Activated T-helper 1 cell treated with anti-CD3 and anti-CD28 coated beads, Interleukin-12 subunit alpha, Interleukin-12 subunit beta, Interleukin-2, Interleukin-4 antibody, amounts not matched to agents 30 ng/mL and 10 ng/mL and 1 ng/mL, durations not matched to agents 14 hours and 24 hours and 36 hours (primary cell): ENCODE data around the gene KDM4F. TPM values are rescaled to one million over a fixed set of nuclear protein-coding genes. Genes with fewer than 3 reads are reported as not detected.

ENCODE experiments used
- DNase-seq: peaks from one replicate; pipeline ENCODE4 v3.0.0; 2021; ENCODE audit warnings: low spot score
- H3K27ac Mint-ChIP-seq: one replicate; pipeline ENCODE4 v1.8.0; 2021; ENCODE audit warnings: mild to moderate bottlenecking, mixed read lengths
- H3K27me3 Mint-ChIP-seq: one replicate; pipeline ENCODE4 v1.8.0; 2022; ENCODE audit warnings: mild to moderate bottlenecking, moderate library complexity, mixed read lengths; ENCODE audit not compliant: insufficient read depth
- H3K36me3 Mint-ChIP-seq: one replicate; pipeline ENCODE4 v1.8.0; 2021; ENCODE audit warnings: low read depth, mixed read lengths
- H3K4me1 Mint-ChIP-seq: one replicate; pipeline ENCODE4 v1.8.0; 2021; ENCODE audit warnings: low read depth, mixed read lengths
- H3K4me3 Mint-ChIP-seq: one replicate; pipeline ENCODE4 v1.8.0; 2021; ENCODE audit warnings: mild to moderate bottlenecking, moderate library complexity, mixed read lengths
- H3K9me3 Mint-ChIP-seq: one replicate; pipeline ENCODE4 v1.8.0; 2021; ENCODE audit warnings: mixed read lengths
- intact Hi-C: fragments of 100-400 bp; cut with micrococcal nuclease; formaldehyde crosslinking; loops from one replicate; pipeline ENCODE4 v1.15.1; 2024
- total RNA-seq: library from RNA; stranded (reverse); gene quantifications from 2 replicates; pipeline ENCODE4 v1.2.3, GENCODE V29; 2022

Gene KDM4F
- total RNA-seq, 1 donor from 2014 or later: not detected

DNA sequence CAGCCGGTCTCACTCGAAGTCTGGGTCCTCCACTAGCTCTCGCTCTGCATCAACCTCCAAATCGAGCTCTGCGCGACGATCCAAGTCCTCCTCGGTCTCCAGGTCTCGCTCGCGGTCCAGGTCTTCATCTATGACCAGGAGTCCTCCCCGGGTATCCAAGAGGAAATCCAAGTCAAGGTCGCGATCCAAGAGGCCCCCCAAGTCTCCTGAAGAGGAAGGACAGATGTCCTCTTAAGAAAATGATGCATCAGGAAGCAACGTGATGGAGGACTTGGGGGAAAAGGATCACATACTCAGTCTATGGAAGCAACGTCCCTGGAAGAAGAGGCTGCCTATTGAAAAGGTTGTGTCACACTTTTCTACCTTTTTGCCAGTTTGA lies 18.6 kb downstream of the KDM4F start:
- intact Hi-C loops: loop anchor here (1.0 to 10.0 kb wide), 13 partner anchors 16 to 1327 kb away; partner anchors contain the start of genes ANKRD49, C11orf54, CCDC82 and CWC15
- Mint-ChIP-seq H3K9me3 (no peaks in the 10 kb centered on the region), H3K4me3 (peak overlapping the region; percentile 95), H3K36me3 (peaks cover 19% of the 10 kb centered on the region), H3K4me1 (peaks cover 32% of the 10 kb centered on the region), H3K27ac (peak overlapping the region; percentile 96), H3K27me3 (peaks cover 17% of the 10 kb centered on the region)
- peak; percentile 40 for DNase-seq

DNA sequence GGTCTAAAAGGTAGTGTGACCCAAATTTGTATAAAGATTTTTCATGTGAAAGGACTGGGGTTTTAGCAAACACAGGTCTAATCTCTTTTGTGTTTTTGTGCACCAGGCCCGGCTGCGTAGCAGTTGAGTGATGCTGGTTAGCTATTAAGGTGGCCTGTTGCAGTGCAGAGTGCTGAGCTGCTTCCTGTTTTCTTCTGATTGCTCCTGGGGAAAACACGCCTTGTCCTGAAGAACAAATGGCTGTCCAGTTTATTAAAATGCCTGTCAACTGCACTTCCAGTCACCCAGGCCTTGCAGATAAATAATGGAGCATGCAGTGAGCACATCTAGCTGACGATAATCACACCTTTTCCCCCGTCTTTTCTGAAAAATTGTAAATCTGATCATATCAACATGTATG lies 19.3 kb downstream of the KDM4F start:
- Mint-ChIP-seq H3K4me3 (peak overlapping the region; percentile 95), H3K9me3 (no peaks in the 10 kb centered on the region), H3K27me3 (peaks cover 14% of the 10 kb centered on the region), H3K4me1 (peaks cover 34% of the 10 kb centered on the region), H3K27ac (peak overlapping the region; percentile 96), H3K36me3 (peaks cover 22% of the 10 kb centered on the region)
- intact Hi-C loops: loop anchor here (1.0 to 10.0 kb wide), 11 partner anchors 16 to 934 kb away; partner anchors contain the start of genes ANKRD49, CWC15, ENDOD1 and FAM76B
- DNase-seq: peak; percentile 70

DNA sequence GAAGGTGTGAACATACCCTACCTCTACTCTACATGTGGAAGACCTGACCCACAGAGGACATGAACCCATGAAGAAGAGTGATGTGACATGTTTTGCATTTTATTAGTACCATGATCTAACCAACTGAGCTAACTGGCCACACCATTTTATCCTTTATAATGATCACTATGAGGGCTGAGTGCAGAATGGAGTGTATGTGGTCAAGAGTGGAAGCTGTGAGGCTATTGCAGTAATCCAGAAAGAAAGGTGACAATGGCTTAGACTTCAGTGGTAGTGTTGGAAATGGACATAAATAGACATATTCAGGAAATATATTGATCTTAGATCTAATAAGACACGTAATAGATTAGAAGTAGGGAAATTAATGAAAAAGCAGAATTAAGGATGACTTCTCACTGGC lies 21.2 kb downstream of the KDM4F start:
- Mint-ChIP-seq H3K4me3 (peak overlapping the region; percentile 8), H3K36me3 (peaks cover 22% of the 10 kb centered on the region), H3K4me1 (peaks cover 34% of the 10 kb centered on the region), H3K9me3 (no peaks in the 10 kb centered on the region), H3K27ac (no peak overlapping the region), H3K27me3 (peaks cover 5% of the 10 kb centered on the region)
- intact Hi-C loops: no loop called here
- no peak for DNase-seq

DNA sequence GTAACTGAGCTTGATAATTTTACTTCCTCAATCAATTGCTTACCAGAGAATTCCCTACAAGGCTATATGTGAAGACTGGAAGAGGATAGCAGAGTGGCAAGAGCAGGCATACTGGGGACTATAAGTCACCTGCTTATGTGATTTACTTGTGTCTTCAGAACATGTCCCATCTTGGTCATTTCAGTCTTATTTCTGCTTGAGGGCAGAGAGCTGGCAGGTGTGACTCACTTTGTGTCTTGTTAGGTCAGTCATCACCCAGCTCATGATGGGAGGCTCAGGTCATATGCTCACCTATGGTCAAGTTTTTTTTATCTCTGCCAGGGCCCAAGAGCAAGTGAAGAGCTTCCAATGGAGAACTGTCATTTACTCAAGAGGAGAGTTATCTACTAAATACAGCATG lies 23.7 kb downstream of the KDM4F start:
- Mint-ChIP-seq H3K27ac (no peak overlapping the region), H3K4me1 (peaks cover 38% of the 10 kb centered on the region), H3K4me3 (no peak overlapping the region), H3K9me3 (no peaks in the 10 kb centered on the region), H3K27me3 (no peaks in the 10 kb centered on the region), H3K36me3 (peaks cover 22% of the 10 kb centered on the region)
- DNase-seq: no peak
- intact Hi-C loops: no loop called here

DNA sequence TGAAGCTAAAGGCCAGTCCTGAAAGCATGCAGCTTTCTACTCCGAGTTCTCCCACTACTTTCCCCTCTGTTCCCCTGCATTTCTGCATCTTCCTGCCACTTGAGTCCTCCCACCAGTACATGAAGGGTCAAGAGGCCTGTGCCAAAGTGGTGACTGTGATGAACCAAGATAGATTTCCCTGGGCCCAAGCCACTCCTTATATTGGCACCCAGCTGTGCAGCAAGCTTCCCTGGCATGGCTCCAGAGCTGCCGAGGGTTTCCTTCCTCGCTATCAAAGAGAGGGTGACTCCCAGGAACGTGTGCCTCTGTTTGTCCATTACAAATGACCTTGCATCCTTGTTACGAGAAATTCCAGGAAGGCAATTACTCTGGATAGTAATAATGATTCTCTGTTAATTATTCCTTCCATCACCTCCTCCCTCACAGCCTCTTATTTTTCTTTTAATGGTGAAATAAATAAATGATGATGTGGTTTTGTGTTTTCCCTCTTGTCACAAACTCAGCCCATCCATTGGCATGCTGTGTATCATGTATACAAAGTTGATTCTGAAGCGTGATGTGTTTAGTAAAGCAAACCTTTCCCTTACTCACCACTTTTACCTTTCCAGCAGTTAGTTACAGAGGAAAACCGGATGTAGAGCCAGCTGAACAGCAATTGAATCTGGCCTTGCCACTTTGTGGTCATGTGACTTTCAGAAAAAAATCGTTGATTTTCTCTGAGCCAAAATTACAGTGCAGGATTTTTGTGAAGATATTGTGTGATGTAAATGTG lies 25.8 kb downstream of the KDM4F start:
- Mint-ChIP-seq H3K36me3 (peaks cover 16% of the 10 kb centered on the region), H3K9me3 (no peaks in the 10 kb centered on the region), H3K27me3 (no peaks in the 10 kb centered on the region), H3K4me3 (no peak overlapping the region), H3K4me1 (peaks cover 38% of the 10 kb centered on the region), H3K27ac (no peak overlapping the region)
- intact Hi-C loops: no loop called here
- DNase-seq: no peak

DNA sequence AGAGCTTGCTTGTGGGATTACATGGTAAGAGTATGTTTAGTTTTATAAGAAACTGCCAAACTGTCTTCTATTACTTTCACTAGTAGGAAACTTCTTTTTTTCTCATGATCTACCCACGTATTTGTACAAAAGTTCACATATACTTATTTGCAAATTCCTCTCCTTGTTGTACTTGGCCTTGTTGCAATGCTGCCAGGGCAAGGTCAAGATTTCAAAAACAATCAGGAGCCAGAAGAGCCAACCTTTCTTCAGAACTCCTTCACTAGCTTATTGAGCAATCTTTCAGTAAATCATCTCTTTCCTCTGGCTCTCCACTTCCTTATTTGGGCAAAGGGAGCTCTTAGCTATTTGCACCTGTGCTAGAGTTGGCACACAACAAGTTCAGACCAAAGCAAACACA lies 27.2 kb downstream of the KDM4F start:
- Mint-ChIP-seq H3K4me3 (no peak overlapping the region), H3K9me3 (no peaks in the 10 kb centered on the region), H3K27me3 (no peaks in the 10 kb centered on the region), H3K36me3 (peaks cover 9% of the 10 kb centered on the region), H3K27ac (no peak overlapping the region), H3K4me1 (peaks cover 36% of the 10 kb centered on the region)
- DNase-seq: no peak
- intact Hi-C loops: loop anchor here (1.0 kb wide), 1 partner anchor 8 kb away; no protein-coding TSS in a partner anchor

DNA sequence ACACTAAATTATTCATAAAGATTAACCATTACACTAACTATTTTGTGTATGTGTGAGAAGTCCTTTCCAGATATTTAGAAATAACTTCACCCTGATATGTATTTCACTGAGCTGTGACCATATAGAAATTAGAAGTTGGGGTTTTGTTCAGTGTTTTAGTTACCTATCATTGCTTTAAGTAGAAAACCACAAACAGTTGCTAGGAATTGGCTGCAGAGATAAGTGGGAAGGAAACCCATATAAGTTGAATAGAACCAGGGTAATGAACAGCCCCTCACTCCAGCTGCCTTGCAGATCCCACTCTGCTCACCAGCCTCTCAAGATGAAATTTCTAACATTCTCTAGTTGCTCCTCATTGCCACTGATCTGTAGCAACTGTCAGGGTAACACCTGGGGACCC lies 27.8 kb downstream of the KDM4F start:
- Mint-ChIP-seq H3K27ac (no peak overlapping the region), H3K4me1 (peaks cover 36% of the 10 kb centered on the region), H3K27me3 (no peaks in the 10 kb centered on the region), H3K4me3 (no peak overlapping the region), H3K36me3 (peaks cover 7% of the 10 kb centered on the region), H3K9me3 (no peaks in the 10 kb centered on the region)
- DNase-seq: no peak
- intact Hi-C loops: loop anchor here (1.0 kb wide), 1 partner anchor 7 kb away; no protein-coding TSS in a partner anchor

DNA sequence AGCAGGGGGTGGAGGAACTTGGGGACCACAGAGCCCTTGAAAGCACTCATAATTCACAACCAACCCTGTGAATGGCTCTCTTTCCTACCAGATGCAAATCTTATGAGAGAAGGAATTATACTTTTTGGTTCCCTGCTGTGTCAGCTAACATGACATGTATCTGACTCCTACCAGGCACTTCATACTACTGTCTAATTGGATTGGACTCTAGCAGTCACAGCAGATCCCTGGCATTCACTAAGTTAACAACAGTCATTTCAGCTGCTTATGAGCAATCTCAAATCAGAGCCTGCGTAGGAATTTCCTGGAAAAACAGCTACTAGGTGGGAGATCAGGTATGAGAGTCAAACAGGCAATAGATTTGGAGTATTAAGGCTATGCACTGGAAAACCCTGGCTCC lies 29.3 kb downstream of the KDM4F start:
- Mint-ChIP-seq H3K36me3 (peaks cover 2% of the 10 kb centered on the region), H3K4me1 (peaks cover 41% of the 10 kb centered on the region), H3K27ac (no peak overlapping the region), H3K9me3 (no peaks in the 10 kb centered on the region), H3K4me3 (no peak overlapping the region), H3K27me3 (no peaks in the 10 kb centered on the region)
- intact Hi-C loops: no loop called here
- DNase-seq: no peak

DNA sequence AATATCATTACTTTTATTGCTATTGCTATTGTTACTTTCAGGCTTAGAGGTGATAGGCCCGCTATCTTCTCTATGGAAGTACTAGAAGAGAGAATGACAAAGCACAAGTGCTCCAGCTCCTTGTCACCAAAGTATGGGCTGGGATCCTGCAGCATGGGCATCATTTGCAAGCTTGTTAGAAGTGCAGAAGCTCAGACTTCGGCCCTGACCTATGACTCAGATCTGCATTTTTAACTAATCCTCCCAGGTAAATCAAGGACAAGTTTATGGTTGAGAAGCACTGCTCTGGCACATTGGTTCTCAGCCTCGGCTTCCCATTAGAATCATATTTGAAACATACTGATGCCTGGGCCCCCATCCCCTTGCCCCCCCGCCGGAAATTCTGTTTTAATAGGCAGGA lies 31.8 kb downstream of the KDM4F start:
- Mint-ChIP-seq H3K9me3 (no peaks in the 10 kb centered on the region), H3K4me1 (peaks cover 65% of the 10 kb centered on the region), H3K27ac (no peak overlapping the region), H3K4me3 (no peak overlapping the region), H3K36me3 (peaks cover 2% of the 10 kb centered on the region), H3K27me3 (no peaks in the 10 kb centered on the region)
- intact Hi-C loops: loop anchor here (5.0 to 10.0 kb wide), 3 partner anchors 476 to 1164 kb away; partner anchors contain the start of gene MTMR2
- DNase-seq: no peak

DNA sequence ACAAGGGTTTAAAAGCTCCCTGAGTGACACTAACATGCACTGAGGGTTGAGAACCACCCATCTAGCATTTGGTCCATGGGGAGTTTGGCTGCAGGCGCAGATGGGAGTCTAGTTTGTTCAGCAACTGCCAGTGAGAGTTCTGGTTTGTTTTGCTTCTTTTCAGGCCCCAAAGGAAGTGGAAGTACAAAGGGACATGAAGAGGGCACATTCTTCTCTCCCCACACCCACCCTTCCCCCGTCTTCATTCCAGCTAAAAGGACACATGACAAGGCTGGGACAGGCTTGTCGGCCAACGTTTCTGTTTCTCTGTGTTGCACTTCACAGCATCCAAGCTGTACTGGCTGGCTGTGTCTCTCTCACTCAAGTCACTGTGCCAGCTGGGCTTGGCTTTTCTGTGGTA lies 32.2 kb downstream of the KDM4F start:
- no peak overlapping the region for H3K4me3 Mint-ChIP-seq
- peaks cover 2% of the 10 kb centered on the region for H3K36me3 Mint-ChIP-seq
- DNase-seq: no peak
- no peaks in the 10 kb centered on the region for H3K9me3 Mint-ChIP-seq
- no peak overlapping the region for H3K27ac Mint-ChIP-seq
- intact Hi-C loops: loop anchor here (5.0 to 10.0 kb wide), 3 partner anchors 476 to 1163 kb away; partner anchors contain the start of gene MTMR2
- peaks cover 65% of the 10 kb centered on the region for H3K4me1 Mint-ChIP-seq
- no peaks in the 10 kb centered on the region for H3K27me3 Mint-ChIP-seq

DNA sequence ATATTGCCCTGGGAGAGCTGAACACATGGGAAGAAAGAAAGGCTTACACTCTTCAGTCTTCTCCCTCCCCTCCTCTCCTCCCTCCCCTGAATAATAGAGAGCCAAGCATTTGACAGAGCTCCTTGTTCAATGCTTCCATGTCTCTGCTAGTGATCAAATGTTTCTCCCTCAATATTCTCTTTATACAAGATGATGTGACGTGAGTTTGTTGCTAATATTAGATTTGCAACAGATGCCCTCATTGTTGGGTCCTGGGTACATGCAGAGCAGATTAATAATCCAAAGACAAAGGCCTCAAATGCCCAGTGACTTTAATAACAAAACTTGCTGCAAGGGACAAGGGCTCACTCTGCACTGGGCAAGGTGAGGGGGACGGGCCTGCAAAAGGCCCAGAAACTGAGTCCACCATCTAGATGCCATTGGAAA lies 33.4 kb downstream of the KDM4F start:
- no peak overlapping the region for H3K4me3 Mint-ChIP-seq
- peaks cover 68% of the 10 kb centered on the region for H3K4me1 Mint-ChIP-seq
- H3K27ac Mint-ChIP-seq: no peak overlapping the region
- intact Hi-C loops: loop anchor here (5.0 to 10.0 kb wide), 3 partner anchors 475 to 1162 kb away; partner anchors contain the start of gene MTMR2
- H3K36me3 Mint-ChIP-seq: peaks cover 2% of the 10 kb centered on the region
- no peak for DNase-seq
- H3K9me3 Mint-ChIP-seq: no peaks in the 10 kb centered on the region
- no peaks in the 10 kb centered on the region for H3K27me3 Mint-ChIP-seq

DNA sequence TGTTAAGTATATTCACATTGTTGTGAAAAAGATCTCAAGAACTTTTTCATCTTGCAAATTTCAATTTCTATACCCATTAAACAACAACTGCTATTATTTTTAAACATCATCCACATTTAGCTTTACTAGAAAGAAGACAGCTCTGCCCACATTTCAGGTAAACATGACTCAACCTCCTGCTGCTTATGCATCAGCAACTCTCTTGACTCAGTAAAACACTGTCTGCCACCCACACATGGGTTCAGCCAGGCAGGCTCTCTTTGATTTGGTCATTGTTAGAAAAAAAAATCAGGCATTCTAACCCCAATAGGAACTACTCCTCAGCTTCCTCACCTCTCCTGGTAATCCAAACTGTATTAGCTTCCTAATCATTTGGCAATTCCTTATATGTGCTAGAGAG lies 35.3 kb downstream of the KDM4F start:
- peaks cover 70% of the 10 kb centered on the region for H3K4me1 Mint-ChIP-seq

DNA sequence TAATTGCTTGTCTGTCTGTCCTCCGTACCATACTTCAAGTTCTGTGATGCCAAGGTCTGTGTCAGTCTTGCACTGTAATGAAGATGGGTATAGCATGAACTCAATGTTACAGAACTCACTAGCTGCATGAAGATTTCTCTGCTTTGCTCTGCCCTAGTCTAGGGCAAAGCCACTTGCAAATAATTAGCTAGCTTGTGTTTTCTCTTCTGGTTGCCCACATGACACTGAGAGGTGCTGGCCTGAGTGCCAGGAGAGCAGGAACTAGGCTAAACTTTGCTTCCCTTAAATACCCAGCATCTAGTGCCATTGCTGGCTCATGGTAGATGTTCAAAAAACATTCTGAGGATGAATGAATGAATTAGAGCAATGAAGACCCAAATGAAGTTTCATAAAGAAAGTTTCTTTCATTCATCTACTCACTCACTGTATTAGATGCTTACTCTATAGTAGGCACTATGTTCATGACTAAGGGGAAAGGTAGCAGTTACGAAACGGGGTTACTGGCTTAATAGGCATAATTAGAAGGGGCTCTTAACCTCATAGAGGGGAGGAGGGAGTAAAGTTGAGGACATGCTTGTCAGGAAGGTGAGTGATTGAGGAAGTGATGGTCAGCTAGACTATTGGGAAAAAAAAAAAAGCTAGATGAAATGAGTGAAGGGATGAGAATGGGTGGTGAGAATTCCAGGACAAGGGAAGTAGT lies 36.0 kb downstream of the KDM4F start:
- intact Hi-C loops: loop anchor here (5.0 to 10.0 kb wide), 5 partner anchors 617 to 1303 kb away; partner anchors contain the start of genes MED17 and MTMR2
- no peaks in the 10 kb centered on the region for H3K27me3 Mint-ChIP-seq
- no peak overlapping the region for H3K4me3 Mint-ChIP-seq
- peak overlapping the region; percentile 20 for H3K27ac Mint-ChIP-seq
- H3K9me3 Mint-ChIP-seq: no peaks in the 10 kb centered on the region
- DNase-seq: no peak
- H3K36me3 Mint-ChIP-seq: peaks cover 5% of the 10 kb centered on the region
- H3K4me1 Mint-ChIP-seq: peaks cover 64% of the 10 kb centered on the region

More for the DNA sequence above, 35.3 kb downstream of the KDM4F start:
- Mint-ChIP-seq H3K9me3 (no peaks in the 10 kb centered on the region), H3K4me3 (no peak overlapping the region), H3K27me3 (no peaks in the 10 kb centered on the region), H3K36me3 (peaks cover 5% of the 10 kb centered on the region), H3K27ac (peak overlapping the region; percentile 40)
- DNase-seq: peak; percentile 32
- intact Hi-C loops: loop anchor here (1.0 to 10.0 kb wide), 7 partner anchors 8 to 1160 kb away; partner anchors contain the start of gene MTMR2
